GM12873 (cell line): ENCODE measurements around the gene EIF4A3.

Source experiments
- CTCF ChIP-seq: IDR thresholded peaks from 2 replicates; pipeline ENCODE4 v1.5.1; 2012; ENCODE audit warnings: low read depth, mild to moderate bottlenecking, moderate library complexity, low read length, control low read depth; ENCODE audit not compliant: insufficient read depth; ENCODE audit errors: missing control alignments

Gene EIF4A3

GRCh38 chr17:80160536-80160935, 13.6 kb upstream of the EIF4A3 start:
- no peak for TF ChIP-seq CTCF

- TF ChIP-seq CTCF = no peak
Observed at GRCh38 chr17:80158846-80159245, 11.9 kb upstream of the EIF4A3 start.

- no peak for TF ChIP-seq CTCF
Observed at GRCh38 chr17:80154166-80154565, 7.2 kb upstream of the EIF4A3 start.

- TF ChIP-seq CTCF = no peak
Observed at GRCh38 chr17:80153004-80153403, 6.1 kb upstream of the EIF4A3 start.

GRCh38 chr17:80152081-80152702, 5.3 kb upstream of the EIF4A3 start:
- no peak for TF ChIP-seq CTCF

GRCh38 chr17:80151333-80151732, 4.4 kb upstream of the EIF4A3 start:
- TF ChIP-seq CTCF = no peak

GRCh38 chr17:80146121-80147034, 550 bp downstream of the EIF4A3 start:
- no peak for TF ChIP-seq CTCF
